Esophagus squamous epithelium (tissue), 4 donors: ENCODE data around the gene TSPAN1.

Source experiments
- POLR2A ChIP-seq, 4 donors: fragments of 450-650 bp; IDR thresholded peaks; one replicate each; pipeline ENCODE4 v1.6.1; 2017; ENCODE audit warnings: antibody characterized with exemption in 4 of 4, mild to moderate bottlenecking in 4 of 4, moderate library complexity in 3 of 4
- TF ChIP-seq, protein P1 (sequence below), 6 experiments: fragments of 450-650 bp in 4 of 6; fragments of 200-600 bp in 2 of 6; sonication (generic) in 2 of 6; IDR thresholded peaks; one replicate each; pipeline ENCODE4 v1.5.1; 2016 to 2019; ENCODE audit warnings: antibody characterized with exemption in 6 of 6, mild to moderate bottlenecking in 4 of 6, moderate library complexity in 4 of 6

DNA sequence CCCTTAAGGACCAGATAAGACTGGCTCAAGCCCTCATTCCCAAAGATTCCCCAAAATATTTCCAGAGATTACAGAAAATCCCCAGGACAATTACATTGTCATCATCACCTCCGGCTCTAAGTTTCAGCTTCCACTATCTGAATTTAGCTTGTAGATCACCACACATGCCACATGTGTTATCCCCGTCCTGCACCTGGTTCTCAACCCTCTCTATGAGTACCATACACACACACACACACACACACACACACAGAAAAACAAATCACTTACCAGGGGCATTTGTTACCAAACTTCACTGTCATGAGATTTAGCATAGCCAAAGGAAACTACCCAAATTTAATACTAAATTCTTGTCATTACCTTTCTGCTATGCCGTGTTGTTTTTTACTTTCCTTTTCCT, 15.4 kb upstream of the TSPAN1 start:
- TF ChIP-seq POLR2A (IDR thresholded peaks at IDR 0.05): no peak
- TF ChIP-seq, protein P1, sequence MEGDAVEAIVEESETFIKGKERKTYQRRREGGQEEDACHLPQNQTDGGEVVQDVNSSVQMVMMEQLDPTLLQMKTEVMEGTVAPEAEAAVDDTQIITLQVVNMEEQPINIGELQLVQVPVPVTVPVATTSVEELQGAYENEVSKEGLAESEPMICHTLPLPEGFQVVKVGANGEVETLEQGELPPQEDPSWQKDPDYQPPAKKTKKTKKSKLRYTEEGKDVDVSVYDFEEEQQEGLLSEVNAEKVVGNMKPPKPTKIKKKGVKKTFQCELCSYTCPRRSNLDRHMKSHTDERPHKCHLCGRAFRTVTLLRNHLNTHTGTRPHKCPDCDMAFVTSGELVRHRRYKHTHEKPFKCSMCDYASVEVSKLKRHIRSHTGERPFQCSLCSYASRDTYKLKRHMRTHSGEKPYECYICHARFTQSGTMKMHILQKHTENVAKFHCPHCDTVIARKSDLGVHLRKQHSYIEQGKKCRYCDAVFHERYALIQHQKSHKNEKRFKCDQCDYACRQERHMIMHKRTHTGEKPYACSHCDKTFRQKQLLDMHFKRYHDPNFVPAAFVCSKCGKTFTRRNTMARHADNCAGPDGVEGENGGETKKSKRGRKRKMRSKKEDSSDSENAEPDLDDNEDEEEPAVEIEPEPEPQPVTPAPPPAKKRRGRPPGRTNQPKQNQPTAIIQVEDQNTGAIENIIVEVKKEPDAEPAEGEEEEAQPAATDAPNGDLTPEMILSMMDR (IDR thresholded peaks at IDR 0.05): no peak
